HG03139 (cell line): Measurements from ENCODE around the gene CA7.
"Not testable (repeated sequence)": the region's sequence is repeated elsewhere in the genome, so short reads cannot be mapped to it uniquely, and the experiment has no call there.

ENCODE experiments used
- ATAC-seq: cut with Tn5 transposase; IDR thresholded peaks from one replicate; pipeline ENCODE4 v1.9.1; 2021; ENCODE audit not compliant: unreplicated experiment

The CA7 gene

DNA sequence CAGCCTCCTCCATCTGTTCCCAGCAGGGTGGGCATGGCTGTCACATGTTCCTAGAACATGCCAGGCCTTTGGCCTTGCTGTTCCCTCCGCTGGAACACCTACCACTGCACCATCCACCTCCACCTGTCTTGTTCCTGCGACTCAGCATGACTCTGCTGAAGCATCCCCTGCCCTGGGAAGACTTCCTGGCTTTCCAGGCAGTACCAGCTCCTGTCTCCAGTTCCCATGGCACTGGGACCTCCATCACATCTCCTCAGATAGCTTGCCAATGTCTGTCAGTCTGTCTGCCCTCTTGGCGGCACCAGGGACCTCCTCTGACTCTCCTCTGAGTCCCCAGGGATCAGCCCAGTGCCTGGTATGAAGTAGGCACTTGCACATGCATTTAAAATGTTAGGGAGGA lies 51.8 kb downstream of the CA7 start:
- no peak for ATAC-seq

DNA sequence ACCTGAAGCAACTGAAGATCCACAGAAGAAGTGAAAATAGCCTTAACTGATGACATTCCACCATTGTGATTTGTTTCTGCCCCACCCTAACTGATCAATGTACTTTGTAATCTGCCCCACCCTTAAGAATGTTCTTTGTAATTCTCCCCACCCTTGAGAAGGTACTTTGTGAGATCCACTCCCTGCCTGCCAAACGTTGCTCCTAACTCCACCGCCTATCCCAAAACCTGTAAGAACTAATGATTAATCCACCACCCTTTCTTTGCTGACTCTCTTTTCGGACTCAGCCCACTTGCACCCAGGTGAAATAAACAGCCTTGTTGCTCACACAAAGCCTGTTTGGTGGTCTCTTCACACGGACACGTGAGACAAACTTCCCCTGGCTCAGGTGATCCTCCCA lies 52.5 kb downstream of the CA7 start:
- ATAC-seq: not testable (repeated sequence)

- ATAC-seq: no peak
Observed at GRCh38 chr16:66898207-66898606, 54.0 kb downstream of the CA7 start.

DNA sequence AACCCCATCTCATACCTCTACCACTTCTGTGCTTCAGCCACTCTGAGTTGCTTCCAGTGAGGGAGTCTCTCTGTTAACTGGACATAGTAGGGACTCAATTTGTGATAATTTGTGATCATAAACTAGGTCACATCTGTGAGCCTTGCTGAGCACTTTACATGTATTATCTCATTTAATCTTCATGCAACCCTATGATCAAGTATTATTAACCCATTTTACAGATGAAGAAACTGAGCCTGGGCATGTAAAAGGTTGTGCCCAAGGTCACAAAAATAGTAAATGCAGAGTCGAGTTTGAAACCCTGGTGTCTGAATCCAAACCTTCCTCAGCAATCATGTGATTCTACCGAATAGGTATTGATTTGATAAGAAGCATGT lies 54.7 kb downstream of the CA7 start:
- no peak for ATAC-seq

GRCh38 chr16:66899310-66899944 lies 55.2 kb downstream of the CA7 start:
- ATAC-seq: no peak

- no peak for ATAC-seq
Observed at GRCh38 chr16:66899945-66900710, 55.9 kb downstream of the CA7 start.

DNA sequence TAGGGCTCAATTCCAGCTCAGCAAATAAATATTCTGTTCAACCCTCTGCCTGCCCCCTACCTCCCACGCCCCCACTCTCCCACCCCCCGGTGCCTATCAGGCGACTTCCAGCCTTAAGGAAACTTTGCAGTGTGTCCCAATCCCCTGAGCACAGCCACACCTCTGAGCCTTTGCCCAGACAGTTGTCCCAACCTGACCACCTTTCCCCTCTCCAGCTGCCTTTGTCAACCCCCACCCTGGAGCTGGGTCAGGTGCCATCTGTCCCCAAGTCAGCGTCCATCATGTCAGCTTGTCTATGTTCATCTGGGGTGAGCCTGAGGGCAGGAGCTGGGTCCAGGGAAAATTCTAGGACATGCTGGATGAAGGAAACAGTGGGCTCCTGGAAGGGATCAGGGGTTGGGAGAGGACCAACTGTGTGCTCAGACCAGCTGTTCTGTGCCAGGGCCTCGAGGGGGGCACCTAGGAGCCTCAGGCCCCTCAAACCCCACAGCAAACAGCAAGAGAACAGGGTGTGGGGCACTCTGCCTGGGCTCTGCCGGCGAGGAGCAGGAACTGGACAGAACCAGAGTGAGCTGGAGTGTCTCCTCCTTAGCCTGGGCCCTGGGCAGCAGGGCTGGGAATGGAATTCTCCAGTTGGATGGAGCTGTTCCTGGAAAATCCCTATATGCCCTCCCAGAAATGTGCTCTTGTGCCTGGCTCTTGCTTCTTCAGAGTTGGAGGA lies 56.7 kb downstream of the CA7 start:
- no peak for ATAC-seq

DNA sequence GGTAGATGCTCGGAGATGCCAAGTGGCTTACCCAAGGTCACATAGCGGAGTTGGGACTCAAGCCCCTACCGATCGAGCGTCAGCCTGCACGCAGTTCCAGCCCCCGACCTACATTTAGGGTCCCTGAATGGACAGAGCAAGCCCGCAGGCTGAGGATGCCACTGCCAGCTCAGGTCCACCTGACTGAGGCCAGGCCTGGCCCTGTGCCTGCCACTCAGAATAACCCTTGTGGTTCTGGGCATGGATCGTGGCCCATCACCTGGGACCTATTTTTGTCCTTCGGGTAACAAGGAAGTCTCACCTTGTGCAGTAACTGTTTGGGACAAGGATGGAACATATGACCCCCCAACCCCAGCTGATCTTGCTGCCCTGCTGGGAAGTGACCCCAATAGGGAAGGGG lies 57.4 kb downstream of the CA7 start:
- ATAC-seq: no peak

DNA sequence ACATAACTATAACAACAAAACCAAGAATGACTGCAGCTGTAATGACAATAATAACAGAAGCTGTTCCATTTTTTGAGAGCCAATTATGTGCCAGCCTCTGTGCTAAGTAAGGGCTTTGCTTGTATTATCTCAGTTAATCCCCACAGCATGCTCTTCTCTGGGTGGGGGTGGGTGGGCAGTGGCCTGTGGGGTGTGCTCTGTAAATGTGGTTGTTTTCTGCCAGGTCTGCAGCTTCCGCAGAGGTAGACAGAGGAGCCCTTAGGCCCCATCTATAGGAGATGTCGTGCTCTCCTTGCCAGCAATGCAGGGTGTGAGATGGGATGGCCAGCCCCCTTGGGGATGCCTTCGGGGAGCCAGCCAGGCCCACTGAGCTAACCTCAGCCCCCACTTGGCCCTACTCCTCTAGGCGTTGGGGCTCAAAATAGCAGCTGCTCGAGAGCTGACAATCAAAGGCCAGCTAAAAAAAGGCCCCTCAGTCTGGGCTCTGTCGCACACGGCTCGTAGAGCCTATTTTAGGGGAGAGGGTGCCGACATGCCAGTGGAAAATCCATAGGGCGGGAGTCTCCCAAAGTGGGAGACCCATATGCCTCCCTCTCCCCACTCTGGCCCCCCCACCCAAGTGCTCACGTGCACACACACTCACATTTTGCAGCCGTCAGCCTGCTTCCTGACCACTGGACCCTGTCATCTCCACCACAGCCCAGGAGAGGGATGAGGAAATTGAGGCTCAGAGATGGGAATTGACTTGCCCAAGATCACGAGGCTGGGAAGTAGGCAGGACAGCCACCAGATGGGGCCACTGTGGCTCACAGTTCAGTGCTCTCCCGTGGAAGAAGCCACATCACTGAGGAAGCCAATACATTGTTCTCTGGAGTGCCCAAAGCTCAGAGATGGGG lies 58.7 kb downstream of the CA7 start:
- no peak for ATAC-seq
